ENCODE data around the gene TAAR1.

DNA sequence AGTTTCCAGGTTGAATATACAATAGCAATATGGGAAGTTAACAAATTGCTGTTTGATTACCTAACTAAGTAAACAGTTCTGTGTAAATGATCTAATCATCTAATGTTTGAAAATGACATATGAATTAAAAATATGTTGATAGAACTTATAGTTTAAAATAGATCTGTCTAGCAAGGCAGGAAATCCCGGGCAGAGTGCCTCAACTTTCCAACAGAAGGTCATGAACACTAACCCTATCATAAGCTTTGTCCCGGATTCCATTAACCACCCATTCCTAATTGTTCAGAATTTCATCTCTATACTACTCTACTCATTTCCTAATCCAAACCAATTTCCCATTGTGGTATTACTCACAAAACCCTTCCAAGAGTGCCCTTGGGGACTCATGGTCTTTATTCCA is 10.2 kb downstream of the TAAR1 start:
- TF ChIP-seq CTCF (IDR thresholded peaks at IDR 0.05; ENCODE audit: low read length) (no peak), EZH2 (optimal IDR thresholded peaks at IDR 0.05; ENCODE audit: low read depth, low read length) (no peak)

All from MM.1S (cell line).